BLaER1 (cell line): ENCODE results near the gene OR52K1.
"Not testable (repeated sequence)": the region's sequence is repeated elsewhere in the genome, so short reads cannot be mapped to it uniquely, and the experiment has no call there.

ENCODE experiments used
- H3K27ac ChIP-seq: shearing (Covaris generic); formaldehyde crosslinking; 2 replicates; pipeline ENCODE4 v1.8.1; 2022
- H3K27me3 ChIP-seq: shearing (Covaris generic); formaldehyde crosslinking; 2 replicates; pipeline ENCODE4 v1.8.1; 2022
- H3K36me3 ChIP-seq: shearing (Covaris generic); formaldehyde crosslinking; 2 replicates; pipeline ENCODE4 v1.8.1; 2022
- H3K4me1 ChIP-seq: shearing (Covaris generic); formaldehyde crosslinking; 2 replicates; pipeline ENCODE4 v1.8.1; 2022
- H3K4me2 ChIP-seq: shearing (Covaris generic); formaldehyde crosslinking; 2 replicates; pipeline ENCODE4 v1.8.1; 2022
- H3K4me3 ChIP-seq: shearing (Covaris generic); formaldehyde crosslinking; 2 replicates; pipeline ENCODE4 v1.8.1; 2022
- H3K9ac ChIP-seq: shearing (Covaris generic); formaldehyde crosslinking; 2 replicates; pipeline ENCODE4 v1.8.1; 2022
- H3K9me3 ChIP-seq: shearing (Covaris generic); formaldehyde crosslinking; 2 replicates; pipeline ENCODE4 v1.8.1; 2022
- H4K20me1 ChIP-seq: shearing (Covaris generic); formaldehyde crosslinking; 2 replicates; pipeline ENCODE4 v1.8.1; 2022
- Cebpa-rat ChIP-seq: shearing (Covaris generic); IDR thresholded peaks from 2 replicates; pipeline ENCODE4 v1.8.1; 2022

OR52K1 gene

GRCh38 chr11:4514196-4514595, 31.8 kb downstream of the OR52K1 start:
- Histone ChIP-seq H4K20me1 (no peaks in the 10 kb centered on the region), H3K27me3 (no peaks in the 10 kb centered on the region), H3K36me3 (no peaks in the 10 kb centered on the region), H3K27ac (no peak overlapping the region), H3K4me1 (peaks cover 14% of the 10 kb centered on the region), H3K4me2 (no peak overlapping the region), H3K9ac (no peak overlapping the region), H3K4me3 (no peak overlapping the region), H3K9me3 (no peaks in the 10 kb centered on the region)
- TF ChIP-seq Cebpa-rat, result no peak

- H3K36me3 ChIP-seq, result no peaks in the 10 kb centered on the region
- no peaks in the 10 kb centered on the region for H4K20me1 ChIP-seq
- H3K27ac ChIP-seq, result no peak overlapping the region
- no peak overlapping the region for H3K4me2 ChIP-seq
- H3K4me3 ChIP-seq, result no peak overlapping the region
- H3K4me1 ChIP-seq, result no peaks in the 10 kb centered on the region
- no peak for TF ChIP-seq Cebpa-rat
- no peaks in the 10 kb centered on the region for H3K27me3 ChIP-seq
- no peak overlapping the region for H3K9ac ChIP-seq
- no peaks in the 10 kb centered on the region for H3K9me3 ChIP-seq
Observed at GRCh38 chr11:4522339-4522738, 39.9 kb downstream of the OR52K1 start.

- H3K27me3 ChIP-seq, result no peaks in the 10 kb centered on the region
- H4K20me1 ChIP-seq, result no peaks in the 10 kb centered on the region
- H3K27ac ChIP-seq, result no peak overlapping the region
- H3K9ac ChIP-seq, result no peak overlapping the region
- TF ChIP-seq Cebpa-rat, result no peak
- no peak overlapping the region for H3K4me2 ChIP-seq
- H3K4me1 ChIP-seq, result no peaks in the 10 kb centered on the region
- H3K36me3 ChIP-seq, result no peaks in the 10 kb centered on the region
- no peaks in the 10 kb centered on the region for H3K9me3 ChIP-seq
- H3K4me3 ChIP-seq, result no peak overlapping the region
Observed at GRCh38 chr11:4522752-4523151, 40.3 kb downstream of the OR52K1 start.

- no peak overlapping the region for H3K27ac ChIP-seq
- H3K4me2 ChIP-seq, result no peak overlapping the region
- no peak overlapping the region for H3K9ac ChIP-seq
- no peaks in the 10 kb centered on the region for H3K9me3 ChIP-seq
- H3K36me3 ChIP-seq, result no peaks in the 10 kb centered on the region
- no peak for TF ChIP-seq Cebpa-rat
- H3K4me1 ChIP-seq, result no peaks in the 10 kb centered on the region
- H3K4me3 ChIP-seq, result no peak overlapping the region
- no peaks in the 10 kb centered on the region for H3K27me3 ChIP-seq
- no peaks in the 10 kb centered on the region for H4K20me1 ChIP-seq
Observed at GRCh38 chr11:4523666-4524065, 41.2 kb downstream of the OR52K1 start.

GRCh38 chr11:4527926-4528325, 45.5 kb downstream of the OR52K1 start:
- Histone ChIP-seq H4K20me1 (no peaks in the 10 kb centered on the region), H3K36me3 (no peaks in the 10 kb centered on the region), H3K4me2 (no peak overlapping the region), H3K9ac (no peak overlapping the region), H3K4me3 (no peak overlapping the region), H3K9me3 (no peaks in the 10 kb centered on the region), H3K27ac (no peak overlapping the region), H3K27me3 (no peaks in the 10 kb centered on the region), H3K4me1 (no peaks in the 10 kb centered on the region)
- TF ChIP-seq Cebpa-rat, result no peak

- not testable (repeated sequence) for H3K4me2 ChIP-seq
Observed at GRCh38 chr11:4531686-4532085, 49.2 kb downstream of the OR52K1 start.

GRCh38 chr11:4539603-4540219, 57.3 kb downstream of the OR52K1 start:
- Histone ChIP-seq H3K9me3 (no peaks in the 10 kb centered on the region), H4K20me1 (no peaks in the 10 kb centered on the region), H3K27ac (no peak overlapping the region), H3K27me3 (no peaks in the 10 kb centered on the region), H3K4me1 (no peaks in the 10 kb centered on the region), H3K9ac (no peak overlapping the region), H3K4me2 (no peak overlapping the region), H3K4me3 (no peak overlapping the region), H3K36me3 (no peaks in the 10 kb centered on the region)
- no peak for TF ChIP-seq Cebpa-rat

More at GRCh38 chr11:4531686-4532085, 49.2 kb downstream of the OR52K1 start:
- not testable (repeated sequence) for H4K20me1 ChIP-seq, H3K27me3 ChIP-seq, H3K9ac ChIP-seq, H3K36me3 ChIP-seq, H3K27ac ChIP-seq, H3K9me3 ChIP-seq, H3K4me3 ChIP-seq, H3K4me1 ChIP-seq

- Histone ChIP-seq H3K4me3 (no peak overlapping the region), H3K27me3 (no peaks in the 10 kb centered on the region), H3K4me2 (no peak overlapping the region), H4K20me1 (no peaks in the 10 kb centered on the region), H3K27ac (no peak overlapping the region), H3K9ac (no peak overlapping the region), H3K4me1 (no peaks in the 10 kb centered on the region), H3K9me3 (no peaks in the 10 kb centered on the region), H3K36me3 (no peaks in the 10 kb centered on the region)
- no peak for TF ChIP-seq Cebpa-rat
Observed at GRCh38 chr11:4541071-4541470, 58.6 kb downstream of the OR52K1 start.
